H9 (cell line): Measurements from ENCODE around the gene TECPR2. TPM values are rescaled to one million over a fixed set of nuclear protein-coding genes. Genes with fewer than 3 reads are reported as not detected.

Source experiments
- DNase-seq: peaks from one replicate; pipeline ENCODE4 v3.0.0-alpha.2; 2017
- H2AFZ ChIP-seq: one replicate; pipeline ENCODE4 v1.6.1; 2013; ENCODE audit warnings: mild to moderate bottlenecking, low read length, control low read depth, moderate library complexity
- H2AK5ac ChIP-seq: 2 replicates; pipeline ENCODE4 v1.6.1; 2013; ENCODE audit warnings: low read length, control low read depth, mixed read lengths; ENCODE audit not compliant: insufficient read length
- H2BK120ac ChIP-seq: one replicate; pipeline ENCODE4 v1.6.1; 2013; ENCODE audit warnings: low read depth, mild to moderate bottlenecking, low read length, control low read depth, inconsistent platforms; ENCODE audit not compliant: poor library complexity, severe bottlenecking
- H2BK12ac ChIP-seq: 2 replicates; pipeline ENCODE4 v1.6.1; 2013; ENCODE audit warnings: low read length, control low read depth, mixed read lengths, low read depth; ENCODE audit not compliant: insufficient read length
- H2BK15ac ChIP-seq: 2 replicates; pipeline ENCODE4 v1.6.1; 2013; ENCODE audit warnings: low read depth, low read length, control low read depth
- H2BK20ac ChIP-seq: one replicate; pipeline ENCODE4 v1.6.1; 2013; ENCODE audit warnings: low read depth, mild to moderate bottlenecking, low read length, control low read depth, inconsistent platforms; ENCODE audit not compliant: poor library complexity, severe bottlenecking
- H2BK5ac ChIP-seq: 2 replicates; pipeline ENCODE4 v1.6.1; 2013; ENCODE audit warnings: low read length, control low read depth, mixed read lengths; ENCODE audit not compliant: insufficient read length
- H3K14ac ChIP-seq: 2 replicates; pipeline ENCODE4 v1.6.1; 2013; ENCODE audit warnings: low read length, control low read depth; ENCODE audit not compliant: insufficient read depth
- H3K18ac ChIP-seq: 2 replicates; pipeline ENCODE4 v1.6.1; 2013; ENCODE audit warnings: low read depth, mild to moderate bottlenecking, mixed read lengths, low read length, control low read depth; ENCODE audit not compliant: insufficient read length
- H3K23ac ChIP-seq: 2 replicates; pipeline ENCODE4 v1.6.1; 2013; ENCODE audit warnings: low read length, control low read depth, mixed read lengths, low read depth; ENCODE audit not compliant: insufficient read length
- H3K23me2 ChIP-seq: 2 replicates; pipeline ENCODE4 v1.6.1; 2013; ENCODE audit warnings: low read depth, mild to moderate bottlenecking, mixed read lengths, low read length, control low read depth; ENCODE audit not compliant: insufficient read length, poor library complexity, severe bottlenecking
- H3K27ac ChIP-seq: 2 replicates; pipeline ENCODE4 v1.5.1; 2013; ENCODE audit warnings: low read length, control low read depth, mixed read lengths, low read depth; ENCODE audit not compliant: insufficient read length
- H3K27me3 ChIP-seq: 2 replicates; pipeline ENCODE4 v1.6.1; 2013; ENCODE audit warnings: low read length, control low read depth, inconsistent platforms; ENCODE audit not compliant: insufficient read depth
- H3K4ac ChIP-seq: 2 replicates; pipeline ENCODE4 v1.6.1; 2013; ENCODE audit warnings: low read depth, mild to moderate bottlenecking, control low read depth, inconsistent platforms, low read length, moderate library complexity
- H3K4me1 ChIP-seq: 2 replicates; pipeline ENCODE4 v1.6.1; 2013; ENCODE audit warnings: low read length, control low read depth, inconsistent platforms; ENCODE audit not compliant: insufficient read depth
- H3K4me2 ChIP-seq: 2 replicates; pipeline ENCODE4 v1.6.1; 2013; ENCODE audit warnings: low read length, control low read depth, mixed read lengths; ENCODE audit not compliant: insufficient read length, insufficient read depth
- H3K56ac ChIP-seq: 2 replicates; pipeline ENCODE4 v1.6.1; 2013; ENCODE audit warnings: low read depth, mild to moderate bottlenecking, mixed read lengths, low read length, control low read depth; ENCODE audit not compliant: insufficient read length
- H3K79me1 ChIP-seq: 2 replicates; pipeline ENCODE4 v1.6.1; 2013; ENCODE audit warnings: low read depth, mild to moderate bottlenecking, moderate library complexity, low read length, control low read depth, inconsistent platforms; ENCODE audit not compliant: insufficient read depth, poor library complexity, severe bottlenecking
- H3K79me2 ChIP-seq: 2 replicates; pipeline ENCODE4 v1.6.1; 2013; ENCODE audit warnings: low read length, control low read depth, inconsistent platforms; ENCODE audit not compliant: insufficient read depth
- H3K9ac ChIP-seq: 2 replicates; pipeline ENCODE4 v1.6.1; 2013; ENCODE audit warnings: low read length, control low read depth, mixed read lengths; ENCODE audit not compliant: insufficient read length; ENCODE audit errors: extremely low read depth
- H3K9me3 ChIP-seq: one replicate; pipeline ENCODE4 v1.6.1; 2013; ENCODE audit warnings: low read depth, low read length, inconsistent platforms; ENCODE audit not compliant: control insufficient read depth
- H3T11ph ChIP-seq: one replicate; pipeline ENCODE4 v1.6.1; 2013; ENCODE audit warnings: mild to moderate bottlenecking, low read length, control low read depth, inconsistent platforms
- H4K20me1 ChIP-seq: one replicate; pipeline ENCODE4 v1.6.1; 2013; ENCODE audit not compliant: control insufficient read depth, insufficient read length, insufficient read depth
- H4K5ac ChIP-seq: 2 replicates; pipeline ENCODE4 v1.6.1; 2013; ENCODE audit warnings: low read depth, mild to moderate bottlenecking, mixed read lengths, low read length, control low read depth; ENCODE audit not compliant: insufficient read length
- H4K8ac ChIP-seq: replicated peaks from 2 replicates; pipeline ENCODE4 v1.6.1; 2013; ENCODE audit warnings: low read length, control low read depth, mixed read lengths, low read depth; ENCODE audit not compliant: insufficient read length
- H4K91ac ChIP-seq: 2 replicates; pipeline ENCODE4 v1.6.1; 2013; ENCODE audit warnings: low read depth, mild to moderate bottlenecking, moderate library complexity, mixed read lengths, low read length, control low read depth; ENCODE audit not compliant: insufficient read length
- H3K27ac Mint-ChIP-seq, 3 experiments: 2 replicates in 2 of 3; 3 replicates in 1 of 3; pipeline ENCODE4 v1.8.0; 2020 to 2021; ENCODE audit warnings: mixed read lengths in 3 of 3, mild to moderate bottlenecking in 1 of 3, moderate library complexity in 1 of 3
- H3K27me3 Mint-ChIP-seq: 2 replicates; pipeline ENCODE4 v1.8.0; 2021; ENCODE audit warnings: low read depth, mild to moderate bottlenecking, moderate library complexity, mixed read lengths
- H3K36me3 Mint-ChIP-seq, 3 experiments: 2 replicates in 2 of 3; 3 replicates in 1 of 3; pipeline ENCODE4 v1.8.0; 2020 to 2021; ENCODE audit warnings: low read depth in 3 of 3, mixed read lengths in 3 of 3; ENCODE audit not compliant: insufficient read depth in 1 of 3
- H3K4me1 Mint-ChIP-seq, 2 experiments: 2 replicates each; pipeline ENCODE4 v1.8.0; 2020; ENCODE audit warnings: mixed read lengths in 2 of 2
- H3K4me3 Mint-ChIP-seq, 2 experiments: 2 replicates in 1 of 2; 3 replicates in 1 of 2; pipeline ENCODE4 v1.8.0; 2020 to 2021; ENCODE audit warnings: mild to moderate bottlenecking in 2 of 2, mixed read lengths in 2 of 2, moderate library complexity in 1 of 2
- H3K9me3 Mint-ChIP-seq, 2 experiments: 2 replicates in 1 of 2; 3 replicates in 1 of 2; pipeline ENCODE4 v1.8.0; 2020; ENCODE audit warnings: mild to moderate bottlenecking in 2 of 2, mixed read lengths in 2 of 2, moderate library complexity in 1 of 2
- CTCF ChIP-seq: fragments of 200-600 bp; sonication (generic); conservative IDR thresholded peaks from 3 replicates; pipeline ENCODE4 v1.8.0; 2021; ENCODE audit warnings: antibody characterized with exemption, mild to moderate bottlenecking
- WGBS: extraction: QIAGEN DNeasy Blood & Tissue Kit; methylation state at CpG from one replicate; pipeline ENCODE4 v1.1.7; 2013; ENCODE audit warnings: missing lambda C conversion rate, low lambda C conversion rate, mixed read lengths; ENCODE audit not compliant: insufficient read length; ENCODE audit errors: extremely low coverage; 5-methylcytosine and 5-hydroxymethylcytosine counted together
- total RNA-seq: library from RNA; stranded (reverse); gene quantifications from 2 replicates; pipeline ENCODE4 v1.2.1, GENCODE V29; 2021

Gene TECPR2
- total RNA-seq, 1 experiment from 2014 or later: 15.4 TPM

- no peak overlapping the region for H3K4me2 ChIP-seq
- H3K9me3 Mint-ChIP-seq: no peaks in the 10 kb centered on the region
- H3K27me3 ChIP-seq: no peaks in the 10 kb centered on the region
- no peak overlapping the region for H4K91ac ChIP-seq
- no peak overlapping the region; a peak in 2 of 5 replicates for H3K4me3 Mint-ChIP-seq
- H3K23ac ChIP-seq: no peak overlapping the region
- H3K23me2 ChIP-seq: no peaks in the 10 kb centered on the region
- no peaks in the 10 kb centered on the region for H3K27me3 Mint-ChIP-seq
- H3K9ac ChIP-seq: no peak overlapping the region
- H3K4me1 Mint-ChIP-seq: peaks cover 6 to 7% of the 10 kb centered on the region in 2 experiments
- H3K56ac ChIP-seq: no peak overlapping the region
- no peak for TF ChIP-seq CTCF
- DNase-seq: no peak
- H2AK5ac ChIP-seq: no peak overlapping the region
- H2BK15ac ChIP-seq: no peak overlapping the region
- H3K9me3 ChIP-seq: no peaks in the 10 kb centered on the region
- no peak overlapping the region for H2BK5ac ChIP-seq
- H3K79me2 ChIP-seq: no peaks in the 10 kb centered on the region
- no peak overlapping the region for H2BK12ac ChIP-seq
- H3K79me1 ChIP-seq: no peaks in the 10 kb centered on the region
- no peak overlapping the region for H4K5ac ChIP-seq
- no peak overlapping the region for H3T11ph ChIP-seq
- H2BK20ac ChIP-seq: no peak overlapping the region
- H3K18ac ChIP-seq: no peak overlapping the region
- H2BK120ac ChIP-seq: no peak overlapping the region
- no peaks in the 10 kb centered on the region for H3K36me3 Mint-ChIP-seq
- H3K27ac ChIP-seq: no peak overlapping the region
- no CpG with 5 or more reads among the region's 13 CpGs for WGBS
- no peak overlapping the region for H2AFZ ChIP-seq
- no peak overlapping the region for H3K14ac ChIP-seq
- no peak overlapping the region for H4K8ac ChIP-seq
- H3K27ac Mint-ChIP-seq: no peak overlapping the region
- H3K4ac ChIP-seq: no peak overlapping the region
- no peaks in the 10 kb centered on the region for H4K20me1 ChIP-seq
- no peaks in the 10 kb centered on the region; the same call in 1 of the 2 replicates for H3K4me1 ChIP-seq
Measured at GRCh38 chr14:102530828-102531478, 168.2 kb downstream of the TECPR2 start.
